Breast epithelium (tissue), 3 donors: ENCODE results near the gene ITGA6.

Experiments used
- POLR2A ChIP-seq: fragments of 450-650 bp; IDR thresholded peaks from one replicate; pipeline ENCODE4 v1.6.1; 2016; ENCODE audit warnings: antibody characterized with exemption, mild to moderate bottlenecking, moderate library complexity
- TF ChIP-seq, protein P1 (sequence below), 3 donors: fragments of 450-650 bp; IDR thresholded peaks; one replicate each; pipeline ENCODE4 v1.5.1; 2016 to 2017; ENCODE audit warnings: antibody characterized with exemption in 3 of 3, mild to moderate bottlenecking in 3 of 3, moderate library complexity in 3 of 3

DNA sequence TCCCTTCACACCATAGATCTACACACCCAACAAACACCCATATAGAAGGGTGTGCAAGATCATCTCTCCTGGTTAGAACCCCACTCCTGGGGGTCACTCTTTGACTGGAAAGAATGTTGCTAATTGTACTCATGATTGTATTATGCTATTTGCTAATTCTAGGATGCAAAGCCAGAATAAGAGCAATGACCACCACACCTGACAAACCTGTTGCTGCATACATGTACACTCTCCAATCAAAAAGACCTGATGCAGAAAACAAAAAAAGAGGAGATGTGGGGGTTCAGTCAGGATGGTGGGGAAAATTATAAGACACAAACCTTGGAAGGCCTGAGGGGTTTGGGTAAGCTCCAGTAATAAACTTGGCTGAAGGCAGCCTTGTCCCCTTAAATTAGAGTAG is 91.6 kb downstream of the ITGA6 start:
- TF ChIP-seq, protein P1, sequence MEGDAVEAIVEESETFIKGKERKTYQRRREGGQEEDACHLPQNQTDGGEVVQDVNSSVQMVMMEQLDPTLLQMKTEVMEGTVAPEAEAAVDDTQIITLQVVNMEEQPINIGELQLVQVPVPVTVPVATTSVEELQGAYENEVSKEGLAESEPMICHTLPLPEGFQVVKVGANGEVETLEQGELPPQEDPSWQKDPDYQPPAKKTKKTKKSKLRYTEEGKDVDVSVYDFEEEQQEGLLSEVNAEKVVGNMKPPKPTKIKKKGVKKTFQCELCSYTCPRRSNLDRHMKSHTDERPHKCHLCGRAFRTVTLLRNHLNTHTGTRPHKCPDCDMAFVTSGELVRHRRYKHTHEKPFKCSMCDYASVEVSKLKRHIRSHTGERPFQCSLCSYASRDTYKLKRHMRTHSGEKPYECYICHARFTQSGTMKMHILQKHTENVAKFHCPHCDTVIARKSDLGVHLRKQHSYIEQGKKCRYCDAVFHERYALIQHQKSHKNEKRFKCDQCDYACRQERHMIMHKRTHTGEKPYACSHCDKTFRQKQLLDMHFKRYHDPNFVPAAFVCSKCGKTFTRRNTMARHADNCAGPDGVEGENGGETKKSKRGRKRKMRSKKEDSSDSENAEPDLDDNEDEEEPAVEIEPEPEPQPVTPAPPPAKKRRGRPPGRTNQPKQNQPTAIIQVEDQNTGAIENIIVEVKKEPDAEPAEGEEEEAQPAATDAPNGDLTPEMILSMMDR (IDR thresholded peaks at IDR 0.05) = no peak
- TF ChIP-seq POLR2A = no peak
